ENCODE results near the gene IFITM1. TPM values are rescaled to one million over a fixed set of nuclear protein-coding genes. Genes with fewer than 3 reads are reported as not detected.

The IFITM1 gene
- total and polyA plus RNA-seq, 2 experiments from 2014 or later: 98.0 to 159 TPM

- no peaks in the 10 kb centered on the region for H3K27me3 ChIP-seq
- peaks cover 20% of the 10 kb centered on the region for H3K4me1 ChIP-seq (ENCODE audit: insufficient read depth)
- no peaks in the 10 kb centered on the region for H3K36me3 ChIP-seq (replicated peaks; ENCODE audit: insufficient read depth, low read depth)
- no peaks in the 10 kb centered on the region for H4K20me1 ChIP-seq (ENCODE audit: insufficient read depth, poor library complexity, severe bottlenecking)
- H3K27ac ChIP-seq: no peak overlapping the region
- no peaks in the 10 kb centered on the region for H3K79me2 ChIP-seq
- WGBS (ENCODE audit: low lambda C conversion rate, missing lambda C conversion rate): 91% methylated on average over 2 of the region's 2 CpGs
- no peaks in the 10 kb centered on the region for H3K9me3 ChIP-seq (ENCODE audit: low read depth)
- no peaks in the 10 kb centered on the region for H3K9me2 ChIP-seq (replicated peaks; ENCODE audit: insufficient read depth)
- H2AFZ ChIP-seq: no peak overlapping the region
- no peak for DNase-seq (ENCODE audit: low spot score)
- H3K4me3 ChIP-seq: no peak overlapping the region
- H3K4me2 ChIP-seq: no peak overlapping the region
- TF ChIP-seq CTCF (IDR thresholded peaks at IDR 0.05; ENCODE audit: poor library complexity): no peak
Measured at GRCh38 chr11:339963-340362, 26.1 kb downstream of the IFITM1 start.

- no peak overlapping the region for H3K4me2 ChIP-seq
- H2AFZ ChIP-seq: no peak overlapping the region
- WGBS (ENCODE audit: low lambda C conversion rate, missing lambda C conversion rate): 54% methylated on average over 5 of the region's 5 CpGs
- H3K4me3 ChIP-seq: no peak overlapping the region
- H3K36me3 ChIP-seq (replicated peaks; ENCODE audit: insufficient read depth, low read depth): no peaks in the 10 kb centered on the region
- H3K27me3 ChIP-seq: no peaks in the 10 kb centered on the region
- no peak for DNase-seq (ENCODE audit: low spot score)
- TF ChIP-seq EZH2 (IDR thresholded peaks at IDR 0.05; ENCODE audit: borderline replicate concordance): no peak
- TF ChIP-seq CTCF (IDR thresholded peaks at IDR 0.05; ENCODE audit: poor library complexity): no peak
- TF ChIP-seq EZH2phosphoT487 (IDR thresholded peaks at IDR 0.05; ENCODE audit: low read depth, severe bottlenecking, unreplicated experiment): no peak
- H3K79me2 ChIP-seq: no peaks in the 10 kb centered on the region
- H3K4me1 ChIP-seq (ENCODE audit: insufficient read depth): peaks cover 13% of the 10 kb centered on the region
- no peaks in the 10 kb centered on the region for H3K9me2 ChIP-seq (replicated peaks; ENCODE audit: insufficient read depth)
- no peaks in the 10 kb centered on the region for H3K9me3 ChIP-seq (ENCODE audit: low read depth)
- no peaks in the 10 kb centered on the region for H4K20me1 ChIP-seq (ENCODE audit: insufficient read depth, poor library complexity, severe bottlenecking)
- H3K27ac ChIP-seq: no peak overlapping the region
Measured at GRCh38 chr11:340539-341512, 27.0 kb downstream of the IFITM1 start.

GRCh38 chr11:342328-342727, 28.5 kb downstream of the IFITM1 start:
- no peaks in the 10 kb centered on the region for H3K79me2 ChIP-seq
- no peak for DNase-seq (ENCODE audit: low spot score)
- H3K27ac ChIP-seq: no peak overlapping the region
- no peak overlapping the region for H3K4me2 ChIP-seq
- H3K27me3 ChIP-seq: no peaks in the 10 kb centered on the region
- 78% methylated on average over 3 of the region's 3 CpGs for WGBS (ENCODE audit: low lambda C conversion rate, missing lambda C conversion rate)
- H3K9me2 ChIP-seq (replicated peaks; ENCODE audit: insufficient read depth): no peaks in the 10 kb centered on the region
- H3K9me3 ChIP-seq (ENCODE audit: low read depth): no peaks in the 10 kb centered on the region
- H3K4me3 ChIP-seq: no peak overlapping the region
- TF ChIP-seq EZH2 (IDR thresholded peaks at IDR 0.05; ENCODE audit: borderline replicate concordance): no peak
- TF ChIP-seq CTCF (IDR thresholded peaks at IDR 0.05; ENCODE audit: poor library complexity): no peak
- no peak for TF ChIP-seq EZH2phosphoT487 (IDR thresholded peaks at IDR 0.05; ENCODE audit: low read depth, severe bottlenecking, unreplicated experiment)
- H2AFZ ChIP-seq: no peak overlapping the region
- H3K4me1 ChIP-seq (ENCODE audit: insufficient read depth): no peaks in the 10 kb centered on the region
- H3K36me3 ChIP-seq (replicated peaks; ENCODE audit: insufficient read depth, low read depth): no peaks in the 10 kb centered on the region
- H4K20me1 ChIP-seq (ENCODE audit: insufficient read depth, poor library complexity, severe bottlenecking): no peaks in the 10 kb centered on the region
